ENCODE results near the gene LRPPRC. TPM values are rescaled to one million over a fixed set of nuclear protein-coding genes. Genes with fewer than 3 reads are reported as not detected.

The LRPPRC gene
- total RNA-seq, 2 donors from 2014 or later = 117 to 135 TPM

- Histone ChIP-seq H3K27me3 (ENCODE audit: control insufficient read depth, insufficient read depth, low read length, poor library complexity, severe bottlenecking) (no peaks in the 10 kb centered on the region), H3K36me3 (ENCODE audit: control insufficient read depth, insufficient read depth, low read length) (peaks cover 96% of the 10 kb centered on the region), H3K9ac (ENCODE audit: extremely low read depth, low read length, poor library complexity, severe bottlenecking) (no peak overlapping the region), H3K4me1 (ENCODE audit: control insufficient read depth, insufficient read depth, low read length) (no peaks in the 10 kb centered on the region), H3K9me3 (ENCODE audit: control insufficient read depth, low read length) (no peaks in the 10 kb centered on the region), H3K4me3 (ENCODE audit: low read length) (no peak overlapping the region), H3K27ac (ENCODE audit: low read depth, low read length) (no peak overlapping the region)
- no peak for DNase-seq
- Mint-ChIP-seq H3K9me3 (no peaks in the 10 kb centered on the region), H3K4me1 (peaks cover 3% of the 10 kb centered on the region), H3K27ac (no peak overlapping the region), H3K4me3 (no peak overlapping the region), H3K36me3 (ENCODE audit: low read depth) (peaks cover 77% of the 10 kb centered on the region), H3K27me3 (ENCODE audit: insufficient read depth) (no peaks in the 10 kb centered on the region)
- TF ChIP-seq CTCF (conservative IDR thresholded peaks at IDR 0.05) = peak; percentile 71
- 94 to 97% methylated on average over 5 to 8 of the region's 8 CpGs for WGBS, 2 experiments (ENCODE audit: insufficient coverage in 1 of 2, insufficient read length in 1 of 2)
Observed at GRCh38 chr2:43950383-43951008, 45.3 kb downstream of the LRPPRC start.

- 86 to 96% methylated on average over 1 to 3 of the region's 3 CpGs for WGBS, 2 experiments (ENCODE audit: insufficient coverage in 1 of 2, insufficient read length in 1 of 2)
- Histone ChIP-seq H3K9ac (ENCODE audit: extremely low read depth, low read length, poor library complexity, severe bottlenecking) (no peak overlapping the region), H3K36me3 (ENCODE audit: control insufficient read depth, insufficient read depth, low read length) (peaks cover 95% of the 10 kb centered on the region), H3K27ac (ENCODE audit: low read depth, low read length) (no peak overlapping the region), H3K27me3 (ENCODE audit: control insufficient read depth, insufficient read depth, low read length, poor library complexity, severe bottlenecking) (no peaks in the 10 kb centered on the region), H3K9me3 (ENCODE audit: control insufficient read depth, low read length) (no peaks in the 10 kb centered on the region), H3K4me1 (ENCODE audit: control insufficient read depth, insufficient read depth, low read length) (no peaks in the 10 kb centered on the region), H3K4me3 (ENCODE audit: low read length) (no peak overlapping the region)
- DNase-seq = no peak
- Mint-ChIP-seq H3K9me3 (no peaks in the 10 kb centered on the region), H3K27ac (no peak overlapping the region), H3K4me1 (peaks cover 5% of the 10 kb centered on the region), H3K36me3 (ENCODE audit: low read depth) (peaks cover 77% of the 10 kb centered on the region), H3K4me3 (no peak overlapping the region), H3K27me3 (ENCODE audit: insufficient read depth) (no peaks in the 10 kb centered on the region)
- no peak for TF ChIP-seq CTCF (conservative IDR thresholded peaks at IDR 0.05)
Observed at GRCh38 chr2:43948370-43948769, 47.4 kb downstream of the LRPPRC start.

- H3K4me3 ChIP-seq (ENCODE audit: low read length) = no peak overlapping the region
- H3K27ac ChIP-seq (ENCODE audit: low read depth, low read length) = no peak overlapping the region
- peaks cover 93% of the 10 kb centered on the region for H3K36me3 ChIP-seq (ENCODE audit: control insufficient read depth, insufficient read depth, low read length)
- H3K27ac Mint-ChIP-seq = no peak overlapping the region
- H3K4me3 Mint-ChIP-seq = no peak overlapping the region
- no peak for DNase-seq
- H3K9ac ChIP-seq (ENCODE audit: extremely low read depth, low read length, poor library complexity, severe bottlenecking) = no peak overlapping the region
- 98 to 100% methylated on average over 3 to 4 of the region's 4 CpGs for WGBS, 2 experiments (ENCODE audit: insufficient coverage in 1 of 2, insufficient read length in 1 of 2)
- no peaks in the 10 kb centered on the region for H3K9me3 ChIP-seq (ENCODE audit: control insufficient read depth, low read length)
- peaks cover 70% of the 10 kb centered on the region for H3K36me3 Mint-ChIP-seq (ENCODE audit: low read depth)
- H3K27me3 ChIP-seq (ENCODE audit: control insufficient read depth, insufficient read depth, low read length, poor library complexity, severe bottlenecking) = no peaks in the 10 kb centered on the region
- no peaks in the 10 kb centered on the region for H3K4me1 ChIP-seq (ENCODE audit: control insufficient read depth, insufficient read depth, low read length)
- no peak for TF ChIP-seq CTCF (conservative IDR thresholded peaks at IDR 0.05)
- no peaks in the 10 kb centered on the region for H3K27me3 Mint-ChIP-seq (ENCODE audit: insufficient read depth)
- H3K4me1 Mint-ChIP-seq = peaks cover 5% of the 10 kb centered on the region
- no peaks in the 10 kb centered on the region for H3K9me3 Mint-ChIP-seq
Observed at GRCh38 chr2:43946685-43947084, 49.1 kb downstream of the LRPPRC start.

All from endodermal cell (in vitro differentiated cells).